Measurements from ENCODE around the gene NPR2.
A peak's percentile ranks its signal among the peaks of the same experiment; 100 is the strongest.

Gene NPR2

DNA sequence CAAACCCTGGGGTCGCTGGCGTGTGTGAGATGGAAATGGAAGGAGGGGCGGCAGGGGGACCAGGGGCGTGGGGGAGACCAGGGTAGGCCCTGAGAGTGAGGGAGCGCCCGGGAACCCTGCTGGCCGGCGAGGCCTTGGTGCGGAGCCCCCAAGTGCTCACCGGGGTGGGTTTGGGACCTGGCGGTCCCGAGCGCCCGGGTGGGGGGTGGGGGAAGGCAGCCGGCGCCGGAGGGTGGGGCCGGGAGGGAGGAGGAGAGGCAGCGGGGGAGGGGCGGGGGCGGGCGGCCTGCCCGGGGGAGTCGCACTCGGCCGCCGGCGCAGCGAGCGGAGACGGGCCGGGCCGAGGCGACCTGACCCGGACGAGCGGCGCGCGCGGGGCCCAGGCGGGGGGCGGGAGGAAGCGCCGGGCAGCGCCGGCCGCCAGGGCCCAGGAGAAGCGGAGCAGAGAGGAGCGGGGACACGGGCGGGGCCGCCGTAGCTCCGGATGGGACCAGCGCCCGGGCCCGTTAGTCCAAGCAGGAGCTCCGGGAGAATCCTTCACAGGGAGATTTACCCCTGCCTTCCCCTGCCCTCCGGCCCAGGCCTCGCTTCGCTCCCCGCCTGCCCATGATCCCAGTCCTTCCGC, at the start of gene NPR2:
NPR2 (plus strand) TSS at position 295 of the 625 bp plus-strand sequence. CDS start 818 bp downstream, outside the sequence.
- DNase-seq: peak; percentile 62

DNA sequence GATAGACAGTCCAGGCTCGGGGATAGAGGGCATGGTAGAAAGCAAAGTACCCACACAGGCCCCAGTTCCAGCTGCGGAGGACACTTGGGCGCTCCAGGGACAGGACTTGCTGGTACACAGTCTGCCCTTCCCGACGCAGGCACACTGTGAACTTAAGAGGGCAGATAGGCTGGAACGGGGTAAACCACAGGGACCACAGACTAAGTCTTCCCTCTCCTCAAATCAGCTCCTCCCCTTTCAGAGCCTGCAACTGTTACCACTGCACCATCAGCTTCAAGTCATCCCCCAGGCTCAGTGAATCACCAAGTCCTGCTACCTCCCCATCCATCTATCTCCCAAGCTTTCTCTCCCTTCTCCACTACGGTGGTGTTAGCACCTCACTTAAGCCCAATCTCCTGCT, 49.7 kb upstream of the NPR2 start:
- DNase-seq: no peak

DNA sequence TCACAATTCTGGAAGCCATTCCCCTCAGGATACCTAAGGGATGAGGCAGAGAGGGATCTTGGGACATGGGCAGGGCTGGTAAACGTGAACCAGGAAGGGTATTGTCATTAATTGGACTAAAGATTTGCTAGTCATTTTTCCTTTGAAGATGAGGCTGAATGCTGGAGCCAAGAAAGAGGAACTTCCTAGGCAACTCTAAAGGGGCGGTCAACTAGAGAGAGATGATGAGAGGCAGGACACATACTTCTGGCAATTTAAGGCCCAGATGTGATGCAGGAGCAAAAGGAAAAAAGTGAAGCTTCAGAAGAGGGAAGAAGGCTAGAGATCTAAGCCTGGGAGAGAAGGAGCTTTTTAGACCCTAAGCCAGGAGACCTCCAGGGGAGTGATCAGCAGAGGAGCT, 47.9 kb upstream of the NPR2 start:
- DNase-seq: no peak

DNA sequence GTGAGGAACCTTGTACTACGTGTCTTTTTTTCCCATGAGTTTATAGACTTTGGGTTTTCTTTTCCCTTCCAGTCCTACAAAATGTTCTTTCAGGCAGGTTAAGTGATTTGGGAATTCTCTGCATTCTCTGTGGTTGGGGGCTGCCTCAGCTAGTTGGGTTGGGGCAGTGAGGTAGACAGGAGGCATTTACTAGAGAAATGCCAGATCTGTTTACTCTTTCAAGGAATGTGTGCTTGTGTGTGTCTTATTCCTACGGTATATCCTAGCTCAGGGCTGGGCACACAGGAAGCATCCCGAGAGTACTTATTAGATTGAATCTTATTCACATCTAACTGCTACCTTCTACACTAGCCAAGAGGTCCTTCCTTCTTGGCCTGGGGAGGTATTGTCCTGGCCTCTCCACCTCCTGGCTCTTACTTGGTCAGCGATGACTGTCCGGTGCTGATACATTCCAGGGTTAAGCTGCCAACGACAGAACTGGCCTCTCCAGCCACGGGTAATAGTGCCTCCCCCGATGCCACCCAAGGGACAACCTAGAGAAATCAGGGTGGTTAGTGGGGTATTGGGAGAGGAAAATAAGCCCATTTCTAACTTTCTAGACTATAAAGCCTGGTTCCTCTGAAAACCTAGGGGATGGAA, 47.4 kb upstream of the NPR2 start:
- no peak for DNase-seq

DNA sequence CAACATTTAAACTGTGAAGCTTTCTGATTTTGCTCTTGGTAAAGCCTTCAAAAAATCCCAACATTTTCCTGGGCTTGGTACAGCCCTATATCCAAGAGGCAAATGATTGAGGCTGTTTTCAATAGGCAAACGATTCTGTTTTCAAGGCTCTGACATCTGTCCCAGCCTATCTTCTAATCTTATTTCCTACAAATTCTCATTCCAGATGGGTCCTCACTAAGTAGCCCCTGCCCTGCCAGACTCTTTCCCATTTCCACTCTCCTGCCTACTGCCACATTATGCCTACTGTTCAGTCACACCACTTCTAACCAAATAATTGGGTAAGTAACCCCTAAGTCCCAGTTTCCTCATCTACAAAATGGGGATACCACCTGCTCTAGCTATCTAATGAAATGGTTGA, 45.8 kb upstream of the NPR2 start:
- no peak for DNase-seq

DNA sequence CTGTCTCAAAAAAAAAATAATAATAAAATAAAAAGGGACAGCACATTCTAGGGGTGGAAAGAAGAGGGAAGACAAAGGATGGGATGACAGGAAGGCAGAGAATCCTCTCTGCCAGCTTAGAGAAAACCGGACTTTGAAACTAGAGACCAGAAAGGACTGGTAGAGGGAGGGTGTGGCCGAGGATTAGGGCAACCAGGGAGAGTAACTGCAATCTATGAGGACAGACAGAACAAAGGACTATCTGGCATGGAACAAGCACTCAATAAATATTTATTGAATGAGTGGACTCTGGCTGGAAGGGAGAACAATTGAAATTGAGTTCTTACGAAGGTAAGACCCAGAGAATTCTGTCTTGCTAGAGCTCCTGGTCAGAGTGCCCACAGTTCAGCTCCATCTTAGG, 44.8 kb upstream of the NPR2 start:
- DNase-seq: no peak

DNA sequence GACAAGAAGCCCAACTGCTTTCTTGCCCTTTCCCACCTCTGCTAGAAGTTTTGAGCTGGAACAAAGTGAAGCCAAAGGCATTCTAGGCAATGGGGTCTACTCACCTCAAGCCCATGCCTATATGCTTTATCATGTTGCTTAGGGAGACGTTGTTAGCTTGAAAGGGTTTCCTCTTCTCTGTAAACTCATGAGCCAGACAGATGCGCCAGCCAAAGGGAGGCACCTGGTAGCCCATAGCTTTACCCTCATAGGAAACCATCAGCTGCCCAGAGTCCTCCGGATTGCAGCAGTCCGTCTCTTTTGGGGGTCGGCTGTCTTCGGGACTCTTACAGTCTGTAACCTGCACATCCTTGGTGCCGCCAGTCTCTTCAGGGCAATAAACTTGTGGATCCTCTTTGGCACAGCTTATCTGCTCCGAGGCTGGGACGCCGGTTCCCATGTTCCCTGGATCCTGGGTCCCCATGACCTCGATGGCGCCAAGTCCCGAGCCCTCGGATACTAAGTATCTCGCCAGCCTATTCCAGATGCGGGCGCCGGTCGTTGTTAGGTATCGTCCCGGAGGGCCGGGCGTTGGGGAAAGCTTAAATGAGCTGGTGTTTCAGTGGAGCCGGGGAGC, 43.0 kb upstream of the NPR2 start:
- peak; percentile 42 for DNase-seq

DNA sequence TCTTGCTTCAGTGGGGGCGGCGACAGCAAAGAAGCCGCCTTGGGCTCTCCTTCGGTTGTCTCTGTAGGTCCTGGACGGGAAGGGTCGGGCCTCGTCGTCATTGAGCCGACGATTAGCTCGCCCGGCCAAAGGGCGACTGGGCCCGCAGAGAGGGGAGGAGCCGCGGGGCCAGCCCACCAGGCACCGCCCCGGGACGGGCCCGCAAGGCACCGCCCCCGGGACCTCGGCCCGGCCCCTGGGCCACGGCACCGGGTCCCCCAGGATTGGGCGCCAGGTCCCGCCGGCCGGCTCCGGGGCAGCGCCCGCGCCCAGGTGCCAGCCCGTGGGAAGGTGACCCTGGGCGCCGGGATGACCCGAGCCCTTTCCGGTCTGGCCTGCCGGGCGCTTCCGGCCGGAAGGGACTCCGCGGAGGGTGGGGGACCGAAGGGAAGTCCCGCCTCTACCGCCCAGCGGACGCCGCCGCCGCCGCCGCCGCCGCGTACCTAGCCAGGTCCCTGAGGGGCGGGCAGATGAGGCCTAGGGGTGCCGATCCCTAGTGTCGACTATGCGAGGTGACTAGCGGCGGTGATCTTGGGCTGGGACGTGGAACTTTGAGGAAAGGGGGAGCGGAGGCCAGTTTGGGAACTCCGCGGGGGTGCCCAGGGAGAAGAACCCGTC, 42.4 kb upstream of the NPR2 start, which contains the start of the genes GBA2 and RGP1:
GBA2 (minus strand) TSS at position 371 of the 657 bp plus-strand sequence. CDS start 524 bp downstream, outside the sequence.
RGP1 (plus strand) TSS at position 430 of the 657 bp plus-strand sequence. CDS start 469 bp downstream, outside the sequence.
- DNase-seq: peak; percentile 86

DNA sequence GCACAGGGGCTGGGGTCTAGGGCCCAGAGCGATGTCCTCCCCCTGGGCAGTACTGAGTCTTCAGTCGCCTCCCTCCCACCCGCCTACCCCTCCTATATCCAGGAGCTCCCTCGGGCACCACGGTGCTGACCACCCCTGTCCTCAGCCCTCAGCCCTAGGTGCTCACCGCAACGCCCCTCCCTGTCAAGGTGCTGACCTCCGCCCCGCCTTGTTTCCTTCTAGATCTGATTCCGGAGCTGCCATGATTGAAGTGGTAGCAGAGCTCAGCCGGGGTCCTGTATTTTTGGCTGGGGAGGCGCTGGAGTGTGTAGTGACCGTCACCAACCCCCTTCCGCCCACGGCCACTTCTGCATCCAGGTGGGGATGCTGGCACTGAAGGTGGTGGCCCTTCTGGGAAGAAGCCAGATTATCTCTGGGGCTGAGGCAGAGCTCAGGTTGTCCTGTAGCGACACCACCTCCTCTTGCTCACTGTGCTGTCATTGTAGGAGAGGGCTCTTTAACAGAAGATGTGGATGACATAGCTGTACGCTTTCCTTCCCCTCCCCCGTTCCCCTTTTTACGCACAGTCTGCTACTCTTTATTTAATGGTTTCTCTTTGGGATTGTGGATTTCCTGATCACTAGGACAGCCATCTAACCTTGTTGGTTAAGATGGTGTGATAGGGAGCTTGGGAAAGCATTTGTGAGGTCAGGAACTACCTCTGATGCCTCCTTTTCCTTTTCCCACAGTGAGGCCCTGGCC, 41.7 kb upstream of the NPR2 start:
- no peak for DNase-seq

DNA sequence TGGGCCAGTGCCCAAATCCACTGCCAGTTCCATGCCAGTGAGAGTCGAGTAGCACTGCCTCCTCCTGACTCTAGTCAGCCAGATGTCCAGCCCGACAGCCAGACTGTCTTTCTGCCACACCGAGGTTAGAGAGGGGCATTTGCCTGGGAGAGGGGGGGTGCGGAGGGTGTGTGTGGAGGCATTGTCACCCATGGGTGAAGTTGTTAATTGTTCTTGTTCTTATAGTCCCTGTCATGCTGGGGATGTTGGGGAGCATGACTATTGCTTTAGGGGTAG, 41.2 kb upstream of the NPR2 start:
- DNase-seq: no peak

DNA sequence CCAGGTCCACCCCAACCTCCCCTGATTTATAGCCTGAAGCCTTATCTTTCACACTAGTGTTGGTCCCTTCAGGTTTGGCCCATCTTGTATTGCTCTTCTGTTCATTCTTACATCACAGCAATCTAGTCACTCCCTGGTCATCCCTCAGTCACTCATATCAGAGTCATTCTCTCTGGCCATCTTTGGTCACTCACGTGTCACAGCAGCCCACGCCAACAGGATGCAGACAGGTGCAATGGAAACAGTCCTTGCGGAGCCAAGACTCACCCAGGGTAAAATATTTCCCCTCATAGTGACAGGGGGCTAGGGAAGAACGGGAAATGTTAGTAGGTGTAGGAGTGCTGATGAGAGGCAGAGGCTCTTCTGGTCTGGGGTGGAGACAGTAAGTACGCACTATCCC, 37.9 kb upstream of the NPR2 start:
- no peak for DNase-seq

DNA sequence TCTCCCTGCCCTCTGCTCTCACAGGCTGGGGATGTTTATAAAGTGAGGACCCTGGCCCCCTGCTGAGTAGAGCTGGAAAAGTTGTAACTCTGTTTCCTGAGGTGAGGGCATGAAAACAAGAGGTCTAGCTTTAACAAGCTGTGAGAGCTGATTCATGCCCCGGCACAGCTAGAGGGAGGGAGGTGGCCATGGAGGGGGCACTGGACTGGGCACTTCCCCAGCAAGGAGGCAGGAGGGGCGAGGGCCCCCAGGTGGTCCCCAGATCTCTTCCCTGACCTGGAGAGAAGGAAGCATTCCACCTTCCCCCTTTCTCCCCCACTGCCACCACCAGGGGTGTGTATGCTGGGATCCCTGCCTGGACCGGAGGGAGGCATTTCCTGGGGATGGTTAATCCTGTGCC, 37.1 kb upstream of the NPR2 start, which contains the start of gene MSMP:
MSMP (minus strand) TSS at position 13 of the 400 bp plus-strand sequence. CDS start 147 bp downstream, outside the sequence.
- DNase-seq: no peak

DNA sequence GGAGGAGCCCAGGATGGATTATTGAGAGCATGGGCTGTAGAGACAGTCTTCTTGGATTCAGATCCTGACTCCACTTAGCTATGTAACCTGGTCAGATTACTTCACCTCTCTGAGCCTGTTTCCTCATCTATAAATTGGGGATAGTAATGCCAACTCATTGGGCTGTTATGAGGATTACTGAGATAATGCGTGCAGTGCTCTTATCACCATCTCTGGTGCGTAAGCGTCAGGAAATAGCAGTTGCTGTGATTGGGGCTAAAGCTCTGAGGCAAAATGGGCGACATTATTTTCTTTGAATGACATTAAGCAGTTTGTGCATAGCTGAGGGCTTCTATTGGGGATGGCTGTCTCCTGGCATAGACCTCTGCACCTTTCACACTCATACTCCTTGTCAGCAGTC, 36.3 kb upstream of the NPR2 start:
- no peak for DNase-seq

DNA sequence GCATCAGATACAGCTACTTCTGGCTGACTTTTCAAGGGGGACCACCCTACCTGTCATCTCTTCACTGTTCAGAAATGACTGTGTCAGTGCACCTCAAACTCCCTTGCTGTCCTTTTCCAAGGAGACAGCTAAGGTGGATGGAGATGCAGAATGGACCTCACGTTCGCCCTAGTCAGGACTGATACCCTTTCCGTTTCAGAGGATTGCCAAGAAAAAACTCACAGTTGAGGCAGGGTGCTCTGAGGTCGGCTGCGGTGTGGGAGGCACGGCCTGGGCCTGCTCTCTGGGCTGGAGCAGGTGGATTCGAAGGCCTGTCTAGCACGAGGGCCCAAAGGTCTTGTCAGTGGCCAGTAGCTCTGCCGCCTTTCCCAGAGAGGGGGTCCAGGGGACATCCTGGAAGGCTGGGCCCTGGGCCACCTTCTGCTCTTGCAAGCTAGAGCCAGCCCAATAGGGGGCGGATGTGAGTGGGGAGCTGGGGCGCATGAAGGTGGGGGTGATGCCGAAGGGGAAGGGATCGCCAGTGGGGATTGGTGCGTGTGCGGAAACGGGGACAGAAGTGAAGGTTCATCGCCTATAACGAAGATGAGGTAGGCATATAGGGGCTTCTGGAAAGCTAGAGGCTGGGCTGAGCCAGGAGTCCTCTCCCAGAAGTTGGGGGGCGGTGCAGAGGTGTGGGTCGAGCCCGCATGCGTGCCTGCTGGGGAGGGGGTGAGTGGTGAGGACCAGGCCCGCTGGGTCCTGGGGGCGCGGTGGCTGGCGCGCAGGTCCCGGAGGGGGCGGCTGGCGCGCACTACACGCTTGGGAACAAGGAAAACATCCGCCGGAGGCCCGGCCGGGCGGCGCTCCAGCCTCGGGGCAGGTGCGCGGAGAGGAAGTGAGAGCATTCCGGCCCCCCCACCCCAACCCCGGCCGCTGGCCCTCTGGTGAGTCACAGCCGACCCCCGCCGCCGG, 34.8 kb upstream of the NPR2 start:
- DNase-seq: peak; percentile 84

DNA sequence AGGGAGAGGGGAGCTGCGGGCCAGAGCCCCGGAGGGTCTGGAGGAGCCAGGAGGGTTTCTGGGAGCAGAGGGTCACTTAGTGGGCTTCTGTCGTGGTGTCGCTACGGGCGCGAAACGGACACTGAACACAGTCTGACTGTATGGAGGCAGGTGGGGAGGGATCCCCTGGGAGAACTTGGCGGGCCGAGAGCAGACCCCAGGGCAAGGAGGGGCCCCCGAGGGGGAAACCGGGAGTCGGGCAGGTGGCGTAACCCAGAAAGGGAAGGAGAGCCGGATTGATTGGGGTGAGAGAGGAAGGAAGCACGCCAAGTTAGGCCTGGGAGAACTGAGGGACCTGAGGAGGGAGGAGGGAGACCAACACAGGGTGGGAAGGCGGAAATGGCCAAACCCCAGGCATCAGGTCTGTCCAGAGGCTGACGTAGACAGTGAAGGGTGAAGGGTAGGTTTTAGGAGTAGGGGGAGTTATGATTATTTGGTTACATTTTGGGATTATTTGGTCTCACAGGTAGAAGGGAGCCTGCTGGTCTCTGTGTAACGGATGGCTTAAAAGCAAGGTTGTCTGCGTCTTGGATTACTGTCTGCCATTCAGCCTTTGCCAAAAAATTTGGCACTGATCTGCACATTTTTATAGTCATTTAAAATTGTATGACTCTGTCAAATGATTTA, 34.0 kb upstream of the NPR2 start:
- DNase-seq: peak; percentile 82

DNA sequence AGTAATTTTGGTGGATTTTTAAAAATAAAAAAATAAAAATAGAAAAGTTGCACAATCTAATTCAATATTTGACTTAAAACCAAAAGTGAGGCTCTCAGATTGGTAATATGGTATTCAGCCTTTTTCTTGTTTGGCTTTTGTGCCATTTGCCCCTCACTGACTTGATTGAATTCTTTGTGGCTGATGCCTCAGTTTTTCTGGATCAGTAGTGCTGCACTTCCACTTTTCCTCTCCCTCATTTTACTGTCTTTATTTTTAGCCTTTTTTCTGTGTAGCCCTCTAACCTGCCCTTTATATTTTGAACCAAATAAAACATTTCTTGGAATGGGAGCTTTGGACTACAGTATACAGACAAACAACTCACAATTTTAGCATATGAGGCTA, 33.5 kb upstream of the NPR2 start:
- DNase-seq: no peak

DNA sequence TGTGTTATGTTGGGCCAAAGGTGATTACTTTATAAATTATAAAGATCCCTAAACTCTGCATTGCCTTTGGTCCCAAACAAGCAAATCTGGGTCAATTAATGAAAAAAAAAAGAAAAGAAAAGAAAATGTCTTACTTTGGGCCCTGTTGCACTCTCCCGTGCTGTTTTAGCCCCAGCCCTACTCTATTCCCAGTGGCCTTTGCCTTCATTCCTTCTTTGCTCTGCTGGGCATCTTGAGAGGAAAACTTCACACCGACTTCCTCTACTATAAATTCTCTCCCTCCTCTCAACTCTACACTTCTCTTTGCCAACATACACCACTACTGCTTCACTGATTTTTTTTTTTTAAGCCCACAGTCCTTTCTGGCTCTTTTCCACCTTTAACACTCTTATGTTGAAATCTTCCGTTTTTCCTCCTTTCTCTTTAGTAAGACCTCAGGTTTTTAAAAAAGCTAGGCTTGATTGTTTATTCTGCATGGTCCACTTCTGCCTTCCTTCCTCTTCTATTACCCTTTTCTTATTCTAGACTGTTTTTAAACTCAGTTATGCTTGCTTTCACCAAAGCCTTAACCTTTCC, 32.8 kb upstream of the NPR2 start:
- no peak for DNase-seq

DNA sequence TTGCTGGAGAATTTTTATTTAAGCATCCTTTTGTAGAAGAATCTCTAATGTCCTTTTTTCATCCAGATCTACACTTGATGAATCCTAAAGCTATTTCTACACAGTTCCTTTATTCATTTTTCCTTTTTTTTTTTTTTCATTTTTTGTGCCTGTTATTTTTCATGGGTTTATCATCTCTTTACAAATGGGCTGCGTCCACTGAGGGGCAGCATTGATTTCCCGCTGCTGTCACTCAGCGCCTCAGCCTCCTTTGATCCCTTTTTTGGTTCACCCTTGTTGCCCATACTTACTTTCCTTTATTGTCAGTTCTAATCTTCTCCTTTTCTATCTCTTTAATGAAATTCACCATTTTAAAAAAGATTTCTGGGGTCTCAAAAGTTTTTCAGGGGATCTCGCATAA, 31.6 kb upstream of the NPR2 start:
- no peak for DNase-seq

DNA sequence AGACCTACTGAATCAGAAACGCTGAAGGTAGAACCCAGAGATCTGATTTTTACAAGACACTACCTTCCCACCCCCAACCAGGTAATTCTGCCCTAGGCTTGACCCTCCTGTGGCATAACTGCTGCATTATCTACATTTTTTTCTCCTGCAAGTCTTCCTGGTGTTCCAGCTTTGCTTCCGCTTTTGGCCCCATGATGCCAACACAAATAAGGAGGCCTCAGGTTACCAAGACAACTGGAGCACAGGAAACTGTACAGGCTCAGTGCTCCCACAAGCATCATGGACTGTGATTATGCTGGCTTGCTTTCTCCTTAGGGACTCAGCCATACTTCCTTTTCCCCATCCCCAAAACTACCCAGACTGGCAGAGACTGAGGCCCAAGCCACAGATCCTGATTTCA, 30.7 kb upstream of the NPR2 start:
- DNase-seq: no peak

DNA sequence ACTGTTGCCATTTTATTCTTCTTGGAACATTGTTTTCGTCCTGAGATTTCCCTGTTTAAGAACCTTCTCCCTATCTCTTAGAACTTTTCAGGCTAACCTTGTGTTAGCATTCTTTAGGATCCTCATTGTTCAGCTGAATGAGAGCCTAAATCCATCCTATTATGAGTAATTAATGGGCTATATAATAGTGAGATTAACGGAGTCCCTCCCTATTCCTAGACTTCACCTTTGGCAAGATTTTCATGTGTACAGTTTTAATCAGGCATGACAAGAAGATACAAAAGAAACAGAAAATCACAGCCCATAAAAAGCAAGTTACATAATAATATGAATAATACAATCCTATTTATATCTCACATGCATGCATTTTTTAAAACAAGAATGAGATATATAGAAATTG, 28.2 kb upstream of the NPR2 start:
- DNase-seq: no peak

DNA sequence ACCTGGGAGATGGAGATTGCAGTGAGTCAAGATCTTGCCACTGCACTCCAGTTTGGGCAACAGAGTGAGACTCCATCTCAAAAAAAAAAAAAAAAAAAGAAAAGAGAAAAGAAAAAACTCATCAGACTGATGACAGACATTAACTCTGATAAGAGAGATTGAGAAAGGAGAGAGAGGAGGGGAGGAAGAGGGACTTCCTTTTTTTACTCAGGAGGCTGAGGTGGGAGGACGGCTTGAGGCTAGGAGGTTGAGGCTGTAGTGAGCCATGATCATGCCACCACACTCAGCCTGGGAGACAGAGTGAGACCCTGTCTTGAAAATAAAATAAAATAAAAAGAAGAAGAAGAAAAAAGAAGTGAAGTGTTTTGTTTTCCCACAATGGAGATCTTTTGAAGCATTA, 27.6 kb upstream of the NPR2 start:
- no peak for DNase-seq

All from retina (tissue), 1 donor.